ENCODE measurements around the gene FAM114A1. TPM values are rescaled to one million over a fixed set of nuclear protein-coding genes. Genes with fewer than 3 reads are reported as not detected.
A peak's percentile ranks its signal among the peaks of the same experiment; 100 is the strongest.

The FAM114A1 gene
- polyA plus RNA-seq (2013, experiment 1 of 2; ENCODE audit: insufficient read length): 186 TPM
- 180 TPM for polyA plus RNA-seq (2013, experiment 2 of 2; ENCODE audit: insufficient read length)

DNA sequence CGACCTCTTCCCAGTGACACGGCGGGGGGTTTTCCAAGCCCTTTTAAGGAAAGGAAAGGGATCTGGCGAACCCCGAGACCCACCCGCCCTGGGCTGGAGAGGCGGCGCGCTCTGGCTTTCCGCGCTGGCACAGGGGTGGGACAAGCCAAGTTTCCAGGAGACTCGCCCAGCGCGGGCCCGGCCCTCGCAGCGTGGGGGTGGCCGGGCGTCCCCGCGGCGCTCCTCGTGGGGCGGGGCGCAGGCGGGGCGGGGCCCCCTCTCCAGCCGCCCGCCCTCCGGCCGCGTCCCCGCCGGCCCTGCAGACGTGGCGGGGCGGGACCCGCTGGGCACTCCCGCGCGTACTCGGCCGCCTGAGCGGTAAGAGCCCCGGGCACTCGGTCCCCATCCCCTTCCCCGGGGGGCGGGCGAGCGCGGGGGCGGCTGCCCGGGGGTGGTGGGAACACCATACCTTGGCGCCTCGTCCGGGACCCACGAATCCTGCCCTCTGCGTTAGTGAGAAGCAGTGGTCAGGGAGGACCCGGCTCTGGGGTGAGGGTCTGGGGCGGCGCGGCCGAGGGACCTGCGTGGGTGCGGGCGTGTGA lies at the start of gene FAM114A1:
Gene FAM114A1, plus strand, starts transcription at position 329 of the 581 bp plus-strand sequence. CDS start 10,273 bp downstream, outside the sequence.
- DNase-seq: peak; percentile 95

DNA sequence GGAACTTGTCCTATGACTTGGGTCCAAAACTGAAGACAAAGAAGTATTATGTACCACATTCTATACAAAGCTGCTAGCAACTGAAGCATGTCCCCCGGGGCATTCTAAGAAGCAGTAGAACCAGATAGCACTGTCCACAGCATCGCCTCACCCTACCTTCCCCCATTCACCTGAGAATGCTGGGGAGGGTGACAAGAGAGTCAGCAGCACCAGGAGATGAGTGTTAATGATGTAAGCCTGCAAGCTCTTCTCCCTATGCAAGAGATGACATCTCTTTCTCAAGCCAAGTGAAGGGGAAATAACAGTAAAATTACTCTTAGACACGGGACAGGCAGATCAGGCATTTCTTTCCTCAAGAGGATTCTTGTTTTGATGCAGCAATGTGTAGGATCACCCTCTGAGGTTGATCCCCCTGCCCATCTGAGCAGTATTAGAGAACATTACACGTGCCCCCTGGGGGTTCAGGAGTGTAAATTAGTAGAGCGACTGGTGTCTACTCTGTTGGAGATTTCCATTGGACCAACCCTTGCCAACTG lies 49.1 kb upstream of the FAM114A1 start:
- no peak for DNase-seq

GRCh38 chr4:38819569-38819968 lies 48.0 kb upstream of the FAM114A1 start:
- DNase-seq: peak; percentile 84

DNA sequence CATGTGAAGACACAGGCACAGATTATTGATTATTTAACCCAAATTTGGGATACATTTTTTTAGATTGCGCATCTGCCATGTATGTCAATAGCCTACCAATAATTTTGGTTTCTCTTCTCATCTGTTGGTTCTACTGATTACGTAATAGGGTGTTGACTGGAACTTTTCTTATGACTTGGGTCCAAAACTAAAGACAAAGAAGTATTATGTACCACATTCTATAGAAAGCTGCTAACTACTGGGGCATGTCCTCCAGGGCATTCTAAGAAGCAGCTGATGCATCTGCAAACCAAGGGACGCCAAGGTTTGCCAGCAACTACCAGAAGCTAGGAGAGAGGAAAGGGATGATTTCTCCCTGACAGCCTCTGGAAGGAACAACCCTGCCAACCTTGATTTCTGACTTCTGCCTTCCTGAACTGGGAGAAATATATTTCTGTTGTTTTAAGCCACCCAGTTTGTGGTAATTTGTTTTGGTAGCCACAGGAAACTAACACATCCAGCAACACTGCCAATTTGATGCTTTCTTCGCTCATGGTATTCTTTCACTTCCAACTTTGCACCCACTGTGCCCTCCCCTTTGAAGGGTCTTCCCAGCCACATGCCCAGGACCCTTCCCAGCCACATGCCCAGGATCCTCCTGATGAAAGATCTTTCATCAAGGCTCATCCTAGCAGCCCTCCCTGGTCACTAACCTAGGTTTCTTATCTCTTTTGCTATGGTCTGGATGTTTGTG lies 47.1 kb upstream of the FAM114A1 start:
- DNase-seq: no peak

DNA sequence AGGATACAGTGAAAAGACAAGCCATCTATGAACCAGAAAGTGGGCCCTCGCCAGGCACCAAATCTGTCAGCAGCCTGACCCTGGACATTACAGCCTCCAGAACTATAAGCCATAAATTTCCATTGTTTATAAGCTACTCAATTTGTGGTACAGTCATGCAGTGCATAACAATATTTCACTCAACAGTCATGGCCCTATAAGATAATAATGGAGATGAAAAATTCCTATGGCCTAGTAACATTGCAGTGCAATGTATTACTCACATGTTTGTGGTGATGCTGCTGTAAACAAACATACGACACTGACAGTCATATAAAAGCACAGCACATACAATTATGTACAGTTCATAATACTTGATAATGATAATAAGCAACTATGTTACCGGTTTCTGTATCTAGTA lies 45.9 kb upstream of the FAM114A1 start:
- no peak for DNase-seq

- no peak for DNase-seq
These were observed 44.8 kb upstream of the FAM114A1 start for GRCh38 chr4:38822748-38823303.

DNA sequence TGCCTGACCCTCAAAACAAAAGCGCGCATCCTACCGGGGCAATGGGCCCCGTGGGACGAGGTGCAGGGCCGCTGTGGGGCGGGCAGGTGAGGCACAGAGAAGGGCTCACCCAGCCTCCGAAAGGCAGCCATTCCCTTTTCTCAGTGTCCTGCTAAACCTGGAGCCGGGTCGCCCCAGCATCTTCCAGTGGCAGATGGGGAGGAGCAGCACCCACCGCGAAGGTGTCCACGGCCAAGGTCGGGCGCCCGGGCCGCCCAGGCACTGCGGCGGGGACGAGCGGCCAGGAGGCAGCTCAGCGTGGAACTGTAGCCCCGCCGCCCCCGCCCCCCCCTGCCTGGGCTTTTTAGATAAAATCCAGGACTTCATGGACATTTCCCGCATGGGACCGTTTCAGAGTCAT lies 43.8 kb upstream of the FAM114A1 start:
- no peak for DNase-seq

- DNase-seq: no peak
These were observed 38.4 kb upstream of the FAM114A1 start for GRCh38 chr4:38829237-38829636.

GRCh38 chr4:38831653-38832052 lies 36.0 kb upstream of the FAM114A1 start:
- DNase-seq: peak; percentile 86

- DNase-seq: no peak
These were observed 35.4 kb upstream of the FAM114A1 start for GRCh38 chr4:38832206-38832605.

DNA sequence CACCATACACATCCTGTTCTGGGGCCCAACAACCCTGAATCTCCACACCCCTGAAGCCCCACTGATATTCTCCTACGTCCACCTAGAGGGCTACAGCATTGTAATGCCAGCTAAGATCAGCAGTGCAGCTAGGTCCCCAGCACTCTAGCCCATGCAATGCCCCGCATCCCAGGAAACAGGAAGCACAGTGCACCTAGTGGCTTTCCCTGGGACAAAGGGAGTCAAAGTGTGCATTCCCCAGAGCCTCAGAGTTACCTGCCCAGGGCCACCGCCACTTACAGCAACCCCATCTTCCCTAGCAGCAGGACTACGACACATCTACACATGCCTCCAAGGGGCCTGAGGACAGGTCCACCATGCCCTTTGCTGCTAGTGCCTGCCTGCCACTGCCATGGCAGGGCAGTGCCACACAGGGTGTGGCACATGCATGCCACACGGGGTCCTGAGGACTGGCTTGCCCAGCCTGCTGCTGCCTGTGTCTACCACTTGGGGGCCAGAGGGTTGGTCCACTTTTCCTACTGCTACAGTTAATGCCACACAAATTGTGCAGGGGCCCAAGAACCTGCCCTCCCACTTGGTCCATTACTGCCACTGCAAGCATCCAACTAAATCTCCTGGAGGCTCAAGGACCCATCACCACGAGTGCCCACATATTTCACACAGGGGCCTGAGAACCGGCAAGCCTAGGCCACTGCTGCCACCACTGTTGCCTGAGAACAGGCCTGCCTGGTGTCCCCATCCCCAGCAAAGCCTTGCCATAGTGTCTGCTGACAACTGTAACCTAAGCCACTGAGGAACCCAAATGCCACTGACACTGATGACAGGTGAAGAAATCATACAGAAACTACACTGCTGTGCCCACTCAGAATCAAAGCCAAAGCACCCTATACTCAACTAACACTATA lies 34.7 kb upstream of the FAM114A1 start:
- DNase-seq: no peak

- no peak for DNase-seq
These were observed 33.0 kb upstream of the FAM114A1 start for GRCh38 chr4:38834570-38834969.

DNA sequence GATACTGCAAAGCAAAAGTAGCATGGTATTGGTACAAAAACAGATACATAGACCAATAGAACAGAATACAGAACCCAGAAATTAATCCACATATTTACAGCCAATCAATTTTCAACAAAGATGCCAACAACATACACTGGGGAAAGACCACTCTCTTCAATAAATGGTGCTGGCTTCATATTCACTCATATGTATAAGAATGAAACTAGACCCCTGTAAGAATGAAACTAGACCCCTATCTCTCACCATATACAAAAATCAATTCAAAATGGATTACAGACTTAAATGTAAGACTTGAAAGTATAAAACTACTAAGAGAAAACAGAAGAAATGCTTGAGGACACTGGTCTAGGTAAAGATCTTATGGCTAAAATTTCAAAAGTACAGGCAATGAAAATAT lies 30.3 kb upstream of the FAM114A1 start:
- no peak for DNase-seq

DNA sequence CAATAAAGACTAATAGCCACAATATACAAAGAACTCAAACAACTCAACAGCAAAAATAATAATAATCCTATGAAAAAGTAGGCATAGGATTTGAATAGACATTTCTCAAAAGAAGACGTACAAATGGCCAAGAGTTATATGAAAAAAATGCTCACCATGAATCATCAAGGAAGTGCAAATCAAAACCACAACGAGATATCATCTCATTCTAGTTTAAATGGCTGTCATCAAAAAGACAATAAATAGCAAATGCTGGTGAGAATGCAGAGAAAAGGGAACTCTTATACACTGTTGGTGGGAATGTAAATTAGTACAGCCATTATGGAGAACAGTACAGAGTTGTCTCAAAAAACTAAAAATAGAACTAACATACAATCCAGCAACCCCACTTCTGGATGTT lies 29.8 kb upstream of the FAM114A1 start:
- DNase-seq: peak; percentile 59

- no peak for DNase-seq
These were observed 24.6 kb upstream of the FAM114A1 start for GRCh38 chr4:38842994-38843393.

GRCh38 chr4:38846015-38846414 lies 21.6 kb upstream of the FAM114A1 start:
- DNase-seq: no peak

- no peak for DNase-seq
These were observed 12.1 kb upstream of the FAM114A1 start for GRCh38 chr4:38855466-38855865.

DNA sequence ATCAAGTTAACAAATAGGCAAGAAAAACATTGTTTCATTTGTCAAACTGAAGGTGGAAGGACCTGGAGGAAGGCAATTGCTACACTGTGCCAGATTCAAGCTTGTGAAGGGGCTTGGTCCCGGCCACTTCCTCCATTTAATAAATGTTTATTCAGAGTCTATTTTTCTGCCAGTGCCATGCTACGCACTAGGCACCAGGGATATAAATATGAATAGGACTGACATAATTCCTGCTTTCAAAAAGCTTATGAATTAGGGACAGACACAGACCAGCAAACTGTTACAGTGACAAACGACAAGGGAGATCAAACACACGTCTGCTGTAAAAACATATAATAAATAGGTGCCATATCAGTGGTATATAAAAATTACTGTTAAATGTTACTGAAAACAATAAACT lies 11.6 kb upstream of the FAM114A1 start:
- no peak for DNase-seq

- peak; percentile 53 for DNase-seq
These were observed 10.9 kb upstream of the FAM114A1 start, which contains the start of gene TLR6 for GRCh38 chr4:38856524-38857337. Gene TLR6, minus strand, starts transcription at chr4:38856817. Its CDS starts 27,344 bp downstream, at chr4:38829473.

DNA sequence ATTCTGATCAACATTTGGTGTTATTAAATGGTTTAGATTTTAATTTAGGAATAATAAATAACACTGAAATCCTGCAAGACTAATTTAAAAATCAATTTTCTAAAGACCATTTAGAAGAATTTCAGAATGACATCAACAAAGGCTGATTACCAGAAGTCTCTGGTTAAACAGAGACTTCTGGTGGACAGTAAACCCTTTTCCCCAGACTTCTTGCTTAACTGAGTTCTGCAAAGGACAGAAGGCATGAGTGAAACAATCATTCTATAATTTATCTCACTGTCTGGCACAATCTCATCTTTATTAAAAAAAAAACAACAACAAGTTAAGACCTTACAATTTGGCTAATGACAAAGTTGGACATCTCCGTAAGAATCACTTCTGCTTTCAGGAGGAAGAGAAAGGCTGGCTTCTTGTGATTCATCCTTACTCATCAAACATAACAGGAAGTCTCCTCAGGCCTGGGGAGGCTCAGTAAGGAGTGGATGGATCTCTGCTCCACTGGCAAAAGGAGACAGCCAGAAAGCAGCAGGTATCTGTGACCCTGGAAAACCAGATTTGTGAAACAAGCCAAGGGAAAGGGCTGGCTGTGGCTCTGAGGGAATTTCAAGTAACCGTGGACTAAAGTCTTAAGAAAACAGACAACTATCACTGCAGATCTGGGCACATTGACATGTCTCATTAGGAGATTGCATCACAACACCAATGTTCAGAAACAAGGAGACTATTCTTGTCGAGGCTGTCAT lies 10.1 kb upstream of the FAM114A1 start:
- DNase-seq: peak; percentile 89

GRCh38 chr4:38858097-38858420 lies 9.5 kb upstream of the FAM114A1 start:
- DNase-seq: no peak

Measured in fibroblast of skin of scalp (primary cell).